KG1 (cell line): ENCODE results near the gene METRN.

Source experiments
- DNase-seq: peaks from one replicate; lab custom pipeline; 2025; lab: John Stamatoyannopoulos, UW

METRN gene

GRCh38 chr16:677316-678190 is 37.4 kb upstream of the METRN start:
- no peak for DNase-seq

- DNase-seq: no peak
Measured at GRCh38 chr16:678209-678857, 36.6 kb upstream of the METRN start.

GRCh38 chr16:678858-679813 is 35.8 kb upstream of the METRN start:
- DNase-seq: no peak

GRCh38 chr16:679814-680624 is 34.9 kb upstream of the METRN start, which contains the start of gene STUB1:
TSS of gene STUB1 (plus strand) at chr16:680410. CDS start at chr16:680526, 116 bp downstream.
- peak; percentile 61 for DNase-seq

- no peak for DNase-seq
Measured at GRCh38 chr16:680625-680945, 34.3 kb upstream of the METRN start.

- peak; percentile 4 for DNase-seq
Measured at GRCh38 chr16:680967-681745, 33.8 kb upstream of the METRN start.

GRCh38 chr16:681746-682427 is 33.0 kb upstream of the METRN start:
- DNase-seq: no peak

- DNase-seq: no peak
Measured at GRCh38 chr16:682493-683395, 32.2 kb upstream of the METRN start.

- peak; percentile 4 for DNase-seq
Measured at GRCh38 chr16:683396-684070, 31.4 kb upstream of the METRN start.

- peak; percentile 79 for DNase-seq
Measured at GRCh38 chr16:684071-684794, 30.7 kb upstream of the METRN start, which contains the start of gene JMJD8. TSS of gene JMJD8 (minus strand) at chr16:684334. CDS start at chr16:684319, 15 bp downstream.

GRCh38 chr16:684961-685696 is 29.8 kb upstream of the METRN start:
- no peak for DNase-seq

GRCh38 chr16:685967-686366 is 29.0 kb upstream of the METRN start:
- DNase-seq: no peak

- DNase-seq: no peak
Measured at GRCh38 chr16:686459-687260, 28.3 kb upstream of the METRN start.

- DNase-seq: no peak
Measured at GRCh38 chr16:687499-687898, 27.4 kb upstream of the METRN start.

GRCh38 chr16:689175-689897 is 25.6 kb upstream of the METRN start:
- DNase-seq: no peak
